Inflammatory macrophage treated with lipopolysaccharide for 1 hour (primary cell): Measurements from ENCODE around the gene CHST3.
A peak's percentile ranks its signal among the peaks of the same experiment; 100 is the strongest.
"Not testable (repeated sequence)": the region's sequence is repeated elsewhere in the genome, so short reads cannot be mapped to it uniquely, and the experiment has no call there.

Experiments
- DNase-seq, 2 donors: peaks; one replicate each; pipeline ENCODE4 v3.0.0-alpha.2; 2020 to 2022

Gene CHST3, protein sequence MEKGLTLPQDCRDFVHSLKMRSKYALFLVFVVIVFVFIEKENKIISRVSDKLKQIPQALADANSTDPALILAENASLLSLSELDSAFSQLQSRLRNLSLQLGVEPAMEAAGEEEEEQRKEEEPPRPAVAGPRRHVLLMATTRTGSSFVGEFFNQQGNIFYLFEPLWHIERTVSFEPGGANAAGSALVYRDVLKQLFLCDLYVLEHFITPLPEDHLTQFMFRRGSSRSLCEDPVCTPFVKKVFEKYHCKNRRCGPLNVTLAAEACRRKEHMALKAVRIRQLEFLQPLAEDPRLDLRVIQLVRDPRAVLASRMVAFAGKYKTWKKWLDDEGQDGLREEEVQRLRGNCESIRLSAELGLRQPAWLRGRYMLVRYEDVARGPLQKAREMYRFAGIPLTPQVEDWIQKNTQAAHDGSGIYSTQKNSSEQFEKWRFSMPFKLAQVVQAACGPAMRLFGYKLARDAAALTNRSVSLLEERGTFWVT

GRCh38 chr10:71964098-71964742 lies at the start of gene CHST3:
Gene CHST3, plus strand, starts transcription at chr10:71964395. Its CDS starts 41,448 bp downstream, at chr10:72005843.
- no peak for DNase-seq

GRCh38 chr10:71916827-71917226 lies 47.4 kb upstream of the CHST3 start:
- no peak for DNase-seq

- no peak for DNase-seq
These were observed 45.2 kb upstream of the CHST3 start for GRCh38 chr10:71918992-71919391.

DNA sequence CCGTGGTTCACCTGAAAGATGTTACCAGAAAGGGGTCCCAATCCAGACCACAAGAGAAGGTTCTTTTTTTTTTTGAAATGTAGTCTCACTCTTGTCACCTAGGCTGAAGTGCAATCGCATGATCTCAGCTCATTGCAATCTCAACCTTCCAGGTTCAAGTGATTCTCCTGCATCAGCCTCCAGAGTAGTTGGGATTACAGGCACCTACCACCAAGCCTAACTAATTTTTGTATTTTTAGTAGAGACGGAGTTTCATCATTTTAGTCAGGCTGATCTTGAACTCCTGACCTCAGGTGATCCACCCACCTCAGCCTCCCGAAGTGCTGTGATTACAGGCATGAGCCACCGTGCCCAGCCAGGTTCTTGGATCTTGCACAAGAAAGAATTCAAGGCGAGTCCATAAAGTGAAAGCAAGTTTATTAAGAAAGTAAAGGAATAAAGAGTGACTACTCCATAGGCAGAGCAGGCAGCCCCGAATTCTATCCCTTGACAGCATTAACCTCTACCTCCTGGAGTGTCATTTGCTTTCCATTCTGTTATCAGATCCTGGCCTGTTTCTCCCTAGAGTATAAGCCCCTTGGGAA lies 44.1 kb upstream of the CHST3 start:
- not testable (repeated sequence) for DNase-seq

GRCh38 chr10:71920540-71921323 lies 43.5 kb upstream of the CHST3 start:
- DNase-seq, result no peak

GRCh38 chr10:71921324-71922027 lies 42.7 kb upstream of the CHST3 start:
- no peak for DNase-seq

GRCh38 chr10:71923138-71923692 lies 41.0 kb upstream of the CHST3 start:
- no peak for DNase-seq

DNA sequence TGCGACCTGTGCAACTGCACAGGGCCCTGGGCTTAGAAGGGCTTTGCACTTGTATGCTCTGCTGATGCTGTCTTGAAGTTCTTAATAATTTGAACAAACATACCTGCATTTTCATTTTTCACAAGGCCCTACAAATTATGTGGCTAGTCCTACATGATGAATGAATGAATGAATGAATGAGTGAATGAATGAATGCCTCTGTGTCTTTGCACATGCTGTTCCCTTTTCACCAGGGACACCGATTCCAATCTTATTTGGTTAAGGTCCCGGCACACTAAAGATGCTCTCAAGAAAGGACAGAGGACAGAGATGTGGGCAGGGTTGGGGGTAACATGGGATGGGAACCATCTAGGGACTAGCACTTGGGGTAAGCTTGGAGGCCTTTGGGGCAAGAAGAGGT lies 39.4 kb upstream of the CHST3 start:
- DNase-seq, result no peak

- no peak for DNase-seq
These were observed 37.0 kb upstream of the CHST3 start for GRCh38 chr10:71927159-71927558.

GRCh38 chr10:71927776-71928592 lies 36.2 kb upstream of the CHST3 start:
- no peak for DNase-seq

DNA sequence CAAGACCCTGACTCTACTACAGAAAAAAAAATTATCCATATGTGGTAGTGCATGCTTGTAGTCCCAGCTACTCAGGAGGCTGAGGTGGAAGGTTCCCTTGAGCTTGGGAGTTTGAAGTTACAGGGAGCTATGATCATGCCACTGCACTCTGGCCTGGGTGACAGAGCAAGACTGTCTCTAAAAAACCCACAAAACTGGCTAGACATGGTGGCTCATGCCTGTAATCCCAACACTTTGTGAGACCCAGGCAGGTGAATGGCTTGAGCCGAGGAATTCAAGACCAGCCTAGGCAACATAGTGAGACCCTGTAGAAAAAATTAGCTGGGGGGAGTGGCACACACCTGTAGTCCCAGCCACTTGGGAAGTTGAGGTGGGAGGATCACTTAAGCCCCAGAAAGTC lies 32.9 kb upstream of the CHST3 start:
- DNase-seq, result no peak

GRCh38 chr10:71933651-71934050 lies 30.5 kb upstream of the CHST3 start:
- peak in 1 of 2 donors; percentile 47 for DNase-seq

GRCh38 chr10:71938211-71938610 lies 26.0 kb upstream of the CHST3 start:
- DNase-seq, result no peak

- peak in 1 of 2 donors; percentile 13 for DNase-seq
These were observed 24.9 kb upstream of the CHST3 start for GRCh38 chr10:71939304-71939703.

DNA sequence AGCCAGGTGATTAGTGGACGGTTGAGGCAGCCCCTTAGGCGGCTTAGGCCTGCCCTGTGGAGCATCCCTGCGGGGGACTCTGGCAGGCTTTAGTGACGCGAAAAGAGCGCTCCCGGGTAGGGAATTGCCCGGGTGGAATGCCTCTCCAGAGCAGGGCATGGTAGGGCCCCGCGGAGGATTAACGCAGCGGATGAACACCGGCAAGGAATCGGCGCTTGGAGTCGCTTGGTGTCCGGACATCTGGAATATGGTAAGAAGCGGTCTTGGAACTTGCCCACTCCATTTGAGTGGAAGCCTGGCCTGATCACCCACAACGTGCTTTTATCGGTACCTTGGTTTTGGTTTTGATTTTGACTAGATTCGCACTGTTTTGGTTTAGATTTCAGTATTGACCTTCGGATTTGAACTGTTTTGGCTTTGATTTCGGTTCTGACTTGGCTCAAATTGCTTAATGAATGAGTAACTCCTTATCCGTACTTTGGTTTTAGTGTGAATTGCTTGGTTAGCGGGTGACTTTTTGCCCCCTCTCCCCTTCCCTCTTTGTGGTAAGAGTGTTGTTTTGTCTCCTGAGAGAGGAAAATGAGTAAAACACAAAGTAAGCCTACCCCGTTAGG lies 24.2 kb upstream of the CHST3 start:
- no peak for DNase-seq

DNA sequence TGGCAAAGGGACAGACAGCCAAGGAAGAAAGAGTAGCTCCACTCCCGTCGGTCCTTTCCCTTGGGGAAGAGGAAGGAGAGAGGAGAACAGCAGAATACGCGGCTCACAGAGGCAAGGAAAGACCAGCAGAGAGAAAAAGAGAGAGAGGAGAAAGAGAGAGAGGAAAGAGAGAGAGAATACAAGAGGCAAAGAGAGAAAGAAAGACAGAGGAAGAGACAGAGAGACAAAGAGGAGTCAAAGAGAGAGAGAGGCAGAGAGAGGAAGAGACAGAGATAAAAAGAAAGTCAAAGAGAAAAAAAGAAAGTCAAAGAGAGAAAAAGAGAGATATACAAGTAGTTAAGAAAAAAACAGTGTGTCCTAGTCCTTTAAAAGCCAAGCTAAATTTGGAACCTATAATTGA lies 23.4 kb upstream of the CHST3 start:
- DNase-seq, result no peak

GRCh38 chr10:71941318-71941717 lies 22.9 kb upstream of the CHST3 start:
- no peak for DNase-seq

DNA sequence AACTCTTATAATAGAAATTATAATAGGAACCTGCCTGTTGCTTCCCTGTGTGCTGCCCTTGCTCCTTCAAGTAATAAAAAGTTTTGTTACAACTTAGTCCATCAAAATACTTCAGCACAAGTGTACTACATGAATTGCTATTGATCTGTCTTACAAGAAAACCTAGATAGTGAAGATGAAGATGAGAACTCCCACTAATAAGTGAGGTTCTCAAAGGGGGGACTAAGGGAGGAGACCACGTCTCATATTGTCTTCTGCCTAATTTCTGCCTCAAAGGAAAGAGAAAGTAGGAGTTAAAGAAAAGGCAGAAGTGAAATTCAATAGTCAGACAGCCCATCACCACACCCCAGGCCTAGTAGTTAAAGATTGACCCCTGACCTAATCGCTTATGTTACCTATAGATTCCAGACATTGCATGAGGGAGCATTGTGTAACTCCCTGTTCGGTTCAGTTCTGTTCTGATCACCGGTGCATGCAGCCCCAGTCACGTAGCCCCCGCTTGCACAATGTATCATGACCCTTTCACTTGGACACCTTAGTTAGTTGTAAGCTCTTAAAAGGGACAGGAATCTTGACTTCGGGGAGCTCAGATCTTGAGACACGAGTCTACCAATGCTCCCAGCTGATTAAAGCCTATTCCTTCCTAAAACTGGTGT lies 18.2 kb upstream of the CHST3 start:
- DNase-seq, result no peak

GRCh38 chr10:71946700-71947099 lies 17.5 kb upstream of the CHST3 start:
- DNase-seq, result no peak

GRCh38 chr10:71948496-71949067 lies 15.6 kb upstream of the CHST3 start:
- no peak for DNase-seq
